HEK293 (cell line): ENCODE measurements around the gene ANP32B.

ENCODE experiments used
- CTCF ChIA-PET: fragments of 350-600 bp; formaldehyde crosslinking; extraction: SDS; loops from one replicate; lab custom pipeline; 2021; ENCODE audit warnings: antibody characterized with exemption; lab: Yijun Ruan, JAX
- POLR2A ChIA-PET: fragments of 300-600 bp; formaldehyde crosslinking; extraction: SDS; loops from one replicate; lab custom pipeline; 2020; ENCODE audit warnings: antibody characterized with exemption, inconsistent platforms; lab: Yijun Ruan, JAX
- H3K27ac ChIP-seq: fragments of 200-500 bp; sonication (Bioruptor generic); 2 replicates; pipeline ENCODE4 v1.5.1; 2014; ENCODE audit warnings: low read depth, low read length, control low read depth, inconsistent platforms; ENCODE audit errors: extremely low read depth
- H3K36me3 ChIP-seq, 2 experiments: fragments of 200-500 bp in 1 of 2; sonication (Bioruptor generic) in 1 of 2; 1 replicate in 1 of 2; 2 replicates in 1 of 2; pipeline ENCODE4 v1.5.1; 2014 to 2017; ENCODE audit warnings: inconsistent platforms in 2 of 2, low read length in 2 of 2; ENCODE audit not compliant: control insufficient read depth in 2 of 2, insufficient read depth in 1 of 2
- H3K4me1 ChIP-seq: fragments of 200-500 bp; sonication (Bioruptor generic); 2 replicates; pipeline ENCODE4 v1.5.1; 2014; ENCODE audit warnings: mild to moderate bottlenecking, low read length, inconsistent platforms; ENCODE audit not compliant: control insufficient read depth, insufficient read depth
- H3K4me3 ChIP-seq: 2 replicates; pipeline ENCODE4 v1.5.1; 2011; ENCODE audit warnings: low read depth, mild to moderate bottlenecking, control low read depth, low read length, moderate library complexity
- H3K9me3 ChIP-seq: fragments of 200-500 bp; sonication (Bioruptor generic); 2 replicates; pipeline ENCODE4 v1.5.1; 2014; ENCODE audit warnings: low read depth, low read length, inconsistent platforms; ENCODE audit not compliant: control insufficient read depth, insufficient read depth
- MYNN ChIP-seq: fragments of 450-650 bp; formaldehyde crosslinking; IDR thresholded peaks from 2 replicates; pipeline ENCODE4 v1.5.1; 2016; ENCODE audit warnings: missing biosample characterization, missing genetic modification characterization, borderline replicate concordance
- YY1 ChIP-seq: fragments of 450-650 bp; formaldehyde crosslinking; IDR thresholded peaks from 2 replicates; pipeline ENCODE4 v1.5.1; 2018; ENCODE audit warnings: missing biosample characterization, missing genetic modification characterization
- ZBTB10 ChIP-seq: fragments of 450-650 bp; formaldehyde crosslinking; IDR thresholded peaks from 2 replicates; pipeline ENCODE4 v1.5.1; 2016; ENCODE audit warnings: missing biosample characterization, missing genetic modification characterization
- ZFP37 ChIP-seq: fragments of 450-650 bp; formaldehyde crosslinking; IDR thresholded peaks from 2 replicates; pipeline ENCODE4 v1.5.1; 2016; ENCODE audit warnings: missing biosample characterization, missing genetic modification characterization
- ZIC2 ChIP-seq: fragments of 450-650 bp; formaldehyde crosslinking; IDR thresholded peaks from 2 replicates; pipeline ENCODE4 v1.5.1; 2016; ENCODE audit warnings: missing biosample characterization, missing genetic modification characterization
- ZNF132 ChIP-seq: fragments of 450-650 bp; formaldehyde crosslinking; IDR thresholded peaks from 2 replicates; pipeline ENCODE4 v1.5.1; 2017; ENCODE audit warnings: missing biosample characterization, missing genetic modification characterization, borderline replicate concordance
- ZNF138 ChIP-seq: fragments of 450-650 bp; formaldehyde crosslinking; IDR thresholded peaks from 2 replicates; pipeline ENCODE4 v1.5.1; 2016; ENCODE audit warnings: missing biosample characterization, missing genetic modification characterization, borderline replicate concordance
- ZNF157 ChIP-seq: fragments of 450-650 bp; formaldehyde crosslinking; IDR thresholded peaks from 2 replicates; pipeline ENCODE4 v1.5.1; 2016; ENCODE audit warnings: missing biosample characterization, missing genetic modification characterization
- ZNF184 ChIP-seq: fragments of 450-650 bp; IDR thresholded peaks from 2 replicates; pipeline ENCODE4 v1.5.1; 2018; ENCODE audit warnings: missing biosample characterization, mild to moderate bottlenecking, missing genetic modification characterization
- ZNF202 ChIP-seq: fragments of 450-650 bp; formaldehyde crosslinking; IDR thresholded peaks from 2 replicates; pipeline ENCODE4 v1.5.1; 2016; ENCODE audit warnings: missing biosample characterization, missing genetic modification characterization, borderline replicate concordance
- ZNF239 ChIP-seq: fragments of 450-650 bp; formaldehyde crosslinking; IDR thresholded peaks from 2 replicates; pipeline ENCODE4 v1.5.1; 2016; ENCODE audit warnings: missing biosample characterization, missing genetic modification characterization
- ZNF266 ChIP-seq: fragments of 450-650 bp; formaldehyde crosslinking; IDR thresholded peaks from 2 replicates; pipeline ENCODE4 v1.5.1; 2016; ENCODE audit warnings: missing biosample characterization, missing genetic modification characterization, low read depth
- ZNF274 ChIP-seq, 2 experiments: fragments of 200-500 bp in 1 of 2; fragments of 450-650 bp in 1 of 2; sonication (Bioruptor generic) in 1 of 2; formaldehyde crosslinking in 1 of 2; IDR thresholded peaks; 2 replicates each; pipeline versions ENCODE4 v1.5.1 to v1.6.1; 2014 to 2016; ENCODE audit warnings: borderline replicate concordance in 1 of 2, inconsistent platforms in 1 of 2, low read length in 1 of 2, missing biosample characterization in 1 of 2, missing genetic modification characterization in 1 of 2
- ZNF311 ChIP-seq: fragments of 450-650 bp; formaldehyde crosslinking; IDR thresholded peaks from 2 replicates; pipeline ENCODE4 v1.5.1; 2017; ENCODE audit warnings: missing biosample characterization, missing genetic modification characterization, borderline replicate concordance
- ZNF426 ChIP-seq: fragments of 450-650 bp; formaldehyde crosslinking; IDR thresholded peaks from 2 replicates; pipeline ENCODE4 v1.5.1; 2017; ENCODE audit warnings: missing biosample characterization, missing genetic modification characterization, mild to moderate bottlenecking, inconsistent platforms, moderate library complexity
- ZNF513 ChIP-seq: fragments of 450-650 bp; IDR thresholded peaks from 2 replicates; pipeline ENCODE4 v1.5.1; 2018; ENCODE audit warnings: missing biosample characterization, missing genetic modification characterization
- ZNF514 ChIP-seq: fragments of 450-650 bp; formaldehyde crosslinking; IDR thresholded peaks from 2 replicates; pipeline ENCODE4 v1.5.1; 2016; ENCODE audit warnings: missing biosample characterization, missing genetic modification characterization
- ZNF530 ChIP-seq: fragments of 450-650 bp; formaldehyde crosslinking; IDR thresholded peaks from 2 replicates; pipeline ENCODE4 v1.5.1; 2016; ENCODE audit warnings: low read depth, missing biosample characterization, missing genetic modification characterization
- ZNF571 ChIP-seq: fragments of 450-650 bp; formaldehyde crosslinking; IDR thresholded peaks from 2 replicates; pipeline ENCODE4 v1.5.0; 2017; ENCODE audit warnings: missing biosample characterization, missing genetic modification characterization
- ZNF626 ChIP-seq: fragments of 450-650 bp; sonication (Bioruptor Pico); formaldehyde crosslinking; IDR thresholded peaks from 2 replicates; pipeline ENCODE4 v1.5.1; 2018; ENCODE audit warnings: missing biosample characterization, missing genetic modification characterization, inconsistent platforms
- ZNF629 ChIP-seq: fragments of 450-650 bp; formaldehyde crosslinking; IDR thresholded peaks from 2 replicates; pipeline ENCODE4 v1.5.1; 2017; ENCODE audit warnings: missing biosample characterization, missing genetic modification characterization
- ZNF645 ChIP-seq: fragments of 450-650 bp; formaldehyde crosslinking; IDR thresholded peaks from 2 replicates; pipeline ENCODE4; 2016; ENCODE audit warnings: missing biosample characterization, missing genetic modification characterization
- TF ChIP-seq, protein P1 (sequence below): fragments of 450-650 bp; formaldehyde crosslinking; IDR thresholded peaks from 2 replicates; pipeline ENCODE4 v1.5.1; 2016; ENCODE audit warnings: missing biosample characterization, missing genetic modification characterization
- TF ChIP-seq, protein P2 (sequence below): fragments of 450-650 bp; formaldehyde crosslinking; IDR thresholded peaks from 2 replicates; pipeline ENCODE4 v1.5.1; 2016; ENCODE audit warnings: missing biosample characterization, missing genetic modification characterization

Gene ANP32B

DNA sequence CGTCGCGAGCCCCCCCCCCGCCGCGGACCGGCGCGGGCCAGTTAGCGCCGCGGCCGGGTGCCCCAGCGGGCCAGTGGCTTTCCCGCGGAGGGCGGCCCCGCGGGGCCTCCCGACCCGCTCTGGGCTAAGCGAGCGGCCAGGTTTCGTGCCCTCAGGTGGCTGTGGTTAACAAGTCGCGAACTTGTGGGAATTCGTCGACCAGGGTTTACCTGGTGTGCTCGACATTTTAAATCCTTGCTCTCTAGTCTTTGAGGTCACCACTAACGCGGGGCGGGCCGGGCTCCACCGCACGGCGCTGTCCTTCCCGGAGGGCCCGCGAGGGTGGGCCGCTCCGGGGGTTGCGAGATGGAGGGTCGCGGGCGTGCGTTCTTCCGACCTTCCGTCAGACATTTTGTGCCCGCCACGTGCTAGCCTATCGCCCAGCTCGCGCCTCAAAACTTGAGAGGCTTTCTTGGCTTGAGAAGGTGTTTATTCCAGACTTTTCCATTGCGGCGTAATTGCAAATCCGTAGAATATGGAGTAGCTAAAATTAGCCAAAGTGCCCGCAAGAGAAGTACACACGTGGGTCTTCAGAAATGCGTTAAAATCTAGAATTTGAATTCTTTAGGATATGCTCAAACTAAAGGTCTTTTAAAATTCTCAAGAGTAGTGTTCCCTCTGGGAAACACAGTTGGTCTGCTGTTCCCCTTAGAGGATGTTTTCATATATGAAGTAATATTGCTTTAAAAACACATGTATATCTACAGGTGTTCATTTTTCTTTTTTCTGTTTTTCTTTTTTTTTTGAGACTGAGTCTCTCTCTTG lies 2.1 kb downstream of the ANP32B start (continued):
- no peak for TF ChIP-seq ZNF311 (tag by site-specific recombination)
- TF ChIP-seq ZNF530 = no peak
- no peak for TF ChIP-seq ZNF184 (tag by site-specific recombination)
- TF ChIP-seq ZNF157 = no peak
- no peak for TF ChIP-seq ZNF266 (tag by site-specific recombination)
- peak; percentile 29; the same call in 1 of the 2 replicates for TF ChIP-seq YY1 (tag by site-specific recombination)
- no peak for TF ChIP-seq ZBTB10
- TF ChIP-seq, protein P1, sequence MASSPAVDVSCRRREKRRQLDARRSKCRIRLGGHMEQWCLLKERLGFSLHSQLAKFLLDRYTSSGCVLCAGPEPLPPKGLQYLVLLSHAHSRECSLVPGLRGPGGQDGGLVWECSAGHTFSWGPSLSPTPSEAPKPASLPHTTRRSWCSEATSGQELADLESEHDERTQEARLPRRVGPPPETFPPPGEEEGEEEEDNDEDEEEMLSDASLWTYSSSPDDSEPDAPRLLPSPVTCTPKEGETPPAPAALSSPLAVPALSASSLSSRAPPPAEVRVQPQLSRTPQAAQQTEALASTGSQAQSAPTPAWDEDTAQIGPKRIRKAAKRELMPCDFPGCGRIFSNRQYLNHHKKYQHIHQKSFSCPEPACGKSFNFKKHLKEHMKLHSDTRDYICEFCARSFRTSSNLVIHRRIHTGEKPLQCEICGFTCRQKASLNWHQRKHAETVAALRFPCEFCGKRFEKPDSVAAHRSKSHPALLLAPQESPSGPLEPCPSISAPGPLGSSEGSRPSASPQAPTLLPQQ = no peak
- no peak for TF ChIP-seq ZNF274 (IDR thresholded peaks at IDR 0.05; ENCODE audit: low read length)
- TF ChIP-seq ZNF274 (tag by site-specific recombination; IDR thresholded peaks at IDR 0.05; ENCODE audit: borderline replicate concordance) = no peak
- TF ChIP-seq, protein P2, sequence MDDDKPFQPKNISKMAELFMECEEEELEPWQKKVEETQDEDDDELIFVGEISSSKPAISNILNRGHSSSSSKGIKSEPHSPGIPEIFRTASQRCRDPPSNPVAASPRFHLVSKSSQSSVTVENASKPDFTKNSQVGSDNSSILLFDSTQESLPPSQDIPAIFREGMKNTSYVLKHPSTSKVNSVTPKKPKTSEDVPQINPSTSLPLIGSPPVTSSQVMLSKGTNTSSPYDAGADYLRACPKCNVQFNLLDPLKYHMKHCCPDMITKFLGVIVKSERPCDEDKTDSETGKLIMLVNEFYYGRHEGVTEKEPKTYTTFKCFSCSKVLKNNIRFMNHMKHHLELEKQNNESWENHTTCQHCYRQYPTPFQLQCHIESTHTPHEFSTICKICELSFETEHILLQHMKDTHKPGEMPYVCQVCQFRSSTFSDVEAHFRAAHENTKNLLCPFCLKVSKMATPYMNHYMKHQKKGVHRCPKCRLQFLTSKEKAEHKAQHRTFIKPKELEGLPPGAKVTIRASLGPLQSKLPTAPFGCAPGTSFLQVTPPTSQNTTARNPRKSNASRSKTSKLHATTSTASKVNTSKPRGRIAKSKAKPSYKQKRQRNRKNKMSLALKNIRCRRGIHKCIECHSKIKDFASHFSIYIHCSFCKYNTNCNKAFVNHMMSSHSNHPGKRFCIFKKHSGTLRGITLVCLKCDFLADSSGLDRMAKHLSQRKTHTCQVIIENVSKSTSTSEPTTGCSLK (tag by site-specific recombination) = no peak
- TF ChIP-seq ZNF514 (tag by site-specific recombination) = no peak
- TF ChIP-seq ZFP37 (tag by site-specific recombination) = no peak
- TF ChIP-seq ZNF645 = no peak
- TF ChIP-seq ZNF138 (tag by site-specific recombination) = no peak
- no peak for TF ChIP-seq ZNF626 (tag by site-specific recombination)
- TF ChIP-seq ZNF629 = no peak
- peak; percentile 81 for TF ChIP-seq ZIC2 (tag by site-specific recombination)
- no peak for TF ChIP-seq ZNF239 (tag by site-specific recombination)
- TF ChIP-seq ZNF426 (tag by site-specific recombination) = no peak

GRCh38 chr9:97987487-97987886 lies 4.3 kb downstream of the ANP32B start:
- TF ChIP-seq ZNF132 (tag by site-specific recombination) (no peak), ZNF202 (no peak), MYNN (tag by site-specific recombination) (peak; percentile 79), ZNF571 (tag by site-specific recombination) (no peak), ZNF513 (tag by site-specific recombination) (no peak)
- TF ChIP-seq, all 188 proteins: peak for 1
- POLR2A ChIA-PET = interaction anchor here (1.3 kb wide), 1 partner anchor 69 kb away, joined by 3 read pairs; the partner anchor contains the start of gene NANS
- Histone ChIP-seq H3K4me3 (no peak overlapping the region), H3K9me3 (no peaks in the 10 kb centered on the region), H3K36me3 (no peaks in the 10 kb centered on the region), H3K4me1 (peaks cover 11% of the 10 kb centered on the region), H3K27ac (no peak overlapping the region)
- CTCF ChIA-PET = interaction anchor here (0.6 to 1.9 kb wide), 5 partner anchors 24 to 292 kb away, joined by 3 to 9 read pairs (median 3); no protein-coding TSS in a partner anchor
